Measurements from ENCODE around the gene JADE2.
A peak's percentile ranks its signal among the peaks of the same experiment; 100 is the strongest.

JADE2 gene

DNA sequence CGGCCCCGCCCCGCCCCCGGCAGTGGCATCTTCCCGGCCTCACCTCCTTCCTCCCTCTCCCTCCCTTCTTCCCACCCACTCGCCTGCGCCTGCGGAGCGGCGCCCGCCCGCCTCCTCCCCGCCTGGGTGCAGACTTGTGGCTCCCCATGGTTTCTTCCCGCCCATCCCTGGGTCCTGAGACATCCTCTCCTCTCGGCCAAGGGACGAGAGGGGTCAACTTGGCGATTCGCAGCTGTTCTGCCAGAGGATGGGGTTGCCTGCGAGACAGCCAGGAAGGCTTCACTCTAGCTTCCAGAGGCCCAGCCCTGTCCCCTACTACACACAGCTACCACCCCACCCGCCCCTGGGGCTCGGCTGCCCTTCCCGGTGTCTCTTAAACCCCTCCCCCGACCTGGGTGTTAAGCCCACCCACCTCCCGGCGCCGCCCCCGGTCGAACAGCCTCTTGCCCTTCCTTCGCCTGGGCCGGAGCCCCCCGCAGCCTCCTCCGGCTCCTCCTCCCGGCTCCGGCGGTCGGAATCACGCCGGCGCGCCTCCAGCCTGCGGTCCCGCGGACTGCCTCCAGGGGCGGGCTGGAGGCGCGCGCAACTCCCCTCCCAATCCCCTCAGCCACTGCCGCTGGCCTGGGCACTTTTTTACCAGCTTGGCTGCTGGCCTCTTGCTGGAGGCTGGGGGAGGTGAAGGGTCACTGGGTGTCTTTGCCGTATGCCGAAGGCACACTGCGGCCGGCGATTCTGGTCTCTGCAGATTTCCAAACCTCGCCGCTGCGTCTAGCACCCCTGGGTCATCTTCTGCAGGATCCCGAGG lies 1.9 kb downstream of the JADE2 start (continued):
- TF ChIP-seq ZNF404 (tag by site-specific recombination; IDR thresholded peaks at IDR 0.05) (no peak), ZNF544 (tag by site-specific recombination; IDR thresholded peaks at IDR 0.05) (no peak), ZNF792 (tag by site-specific recombination; IDR thresholded peaks at IDR 0.05) (no peak), ZNF433 (tag by site-specific recombination; IDR thresholded peaks at IDR 0.05; ENCODE audit: low read depth) (no peak), ZNF624 (tag by site-specific recombination; IDR thresholded peaks at IDR 0.05) (no peak), ZNF629 (tag by site-specific recombination; IDR thresholded peaks at IDR 0.05) (0 out of 2 replicates have a peak, but pooled peaks have one; percentile 23), ZNF621 (tag by site-specific recombination; IDR thresholded peaks at IDR 0.05) (no peak), KLF10 (tag by site-specific recombination; IDR thresholded peaks at IDR 0.05) (no peak), ZNF768 (tag by site-specific recombination; IDR thresholded peaks at IDR 0.05) (no peak), ZNF266 (tag by site-specific recombination; IDR thresholded peaks at IDR 0.05; ENCODE audit: low read depth) (no peak), ZNF311 (tag by site-specific recombination; IDR thresholded peaks at IDR 0.05; ENCODE audit: borderline replicate concordance) (no peak), ZNF366 (tag by site-specific recombination; conservative IDR thresholded peaks at IDR 0.05) (peak; percentile 97), ZNF660 (tag by site-specific recombination; IDR thresholded peaks at IDR 0.05) (peak; percentile 49; the same call in 1 of the 2 replicates), ZNF692 (tag by site-specific recombination; IDR thresholded peaks at IDR 0.05) (no peak), ZSCAN18 (tag by site-specific recombination; IDR thresholded peaks at IDR 0.05) (no peak), SALL2 (tag by site-specific recombination; IDR thresholded peaks at IDR 0.05; ENCODE audit: borderline replicate concordance) (no peak), KLF8 (tag by site-specific recombination; IDR thresholded peaks at IDR 0.05) (peak; percentile 89), ZBTB26 (tag by site-specific recombination; optimal IDR thresholded peaks at IDR 0.05) (peak; percentile 59), TCF7L2 (IDR thresholded peaks at IDR 0.05; ENCODE audit: borderline replicate concordance, low read depth, low read length) (no peak), ZNF274 (IDR thresholded peaks at IDR 0.05; ENCODE audit: low read length) (no peak), ZNF274 (tag by site-specific recombination; IDR thresholded peaks at IDR 0.05; ENCODE audit: borderline replicate concordance) (no peak), ZNF114 (tag by site-specific recombination; IDR thresholded peaks at IDR 0.05) (no peak), ZNF529 (tag by site-specific recombination; IDR thresholded peaks at IDR 0.05; ENCODE audit: insufficient replicate concordance) (no peak), ZNF391 (tag by site-specific recombination; IDR thresholded peaks at IDR 0.05; ENCODE audit: borderline replicate concordance, low read depth) (no peak), ZNF670 (tag by site-specific recombination; IDR thresholded peaks at IDR 0.05; ENCODE audit: low read depth) (no peak), ZNF292 (tag by site-specific recombination; IDR thresholded peaks at IDR 0.05; ENCODE audit: borderline replicate concordance, low read depth) (no peak), ZSCAN23 (tag by site-specific recombination; IDR thresholded peaks at IDR 0.05) (no peak), GLI4 (tag by site-specific recombination; IDR thresholded peaks at IDR 0.05) (no peak), ZNF830 (tag by site-specific recombination; IDR thresholded peaks at IDR 0.05; ENCODE audit: low read depth) (no peak), ZXDB (tag by site-specific recombination; IDR thresholded peaks at IDR 0.05) (peak; percentile 79; the same call in 1 of the 2 replicates)
- TF ChIP-seq, protein P1, sequence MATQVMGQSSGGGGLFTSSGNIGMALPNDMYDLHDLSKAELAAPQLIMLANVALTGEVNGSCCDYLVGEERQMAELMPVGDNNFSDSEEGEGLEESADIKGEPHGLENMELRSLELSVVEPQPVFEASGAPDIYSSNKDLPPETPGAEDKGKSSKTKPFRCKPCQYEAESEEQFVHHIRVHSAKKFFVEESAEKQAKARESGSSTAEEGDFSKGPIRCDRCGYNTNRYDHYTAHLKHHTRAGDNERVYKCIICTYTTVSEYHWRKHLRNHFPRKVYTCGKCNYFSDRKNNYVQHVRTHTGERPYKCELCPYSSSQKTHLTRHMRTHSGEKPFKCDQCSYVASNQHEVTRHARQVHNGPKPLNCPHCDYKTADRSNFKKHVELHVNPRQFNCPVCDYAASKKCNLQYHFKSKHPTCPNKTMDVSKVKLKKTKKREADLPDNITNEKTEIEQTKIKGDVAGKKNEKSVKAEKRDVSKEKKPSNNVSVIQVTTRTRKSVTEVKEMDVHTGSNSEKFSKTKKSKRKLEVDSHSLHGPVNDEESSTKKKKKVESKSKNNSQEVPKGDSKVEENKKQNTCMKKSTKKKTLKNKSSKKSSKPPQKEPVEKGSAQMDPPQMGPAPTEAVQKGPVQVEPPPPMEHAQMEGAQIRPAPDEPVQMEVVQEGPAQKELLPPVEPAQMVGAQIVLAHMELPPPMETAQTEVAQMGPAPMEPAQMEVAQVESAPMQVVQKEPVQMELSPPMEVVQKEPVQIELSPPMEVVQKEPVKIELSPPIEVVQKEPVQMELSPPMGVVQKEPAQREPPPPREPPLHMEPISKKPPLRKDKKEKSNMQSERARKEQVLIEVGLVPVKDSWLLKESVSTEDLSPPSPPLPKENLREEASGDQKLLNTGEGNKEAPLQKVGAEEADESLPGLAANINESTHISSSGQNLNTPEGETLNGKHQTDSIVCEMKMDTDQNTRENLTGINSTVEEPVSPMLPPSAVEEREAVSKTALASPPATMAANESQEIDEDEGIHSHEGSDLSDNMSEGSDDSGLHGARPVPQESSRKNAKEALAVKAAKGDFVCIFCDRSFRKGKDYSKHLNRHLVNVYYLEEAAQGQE (tag by site-specific recombination; IDR thresholded peaks at IDR 0.05): no peak
- TF ChIP-seq, protein P2, sequence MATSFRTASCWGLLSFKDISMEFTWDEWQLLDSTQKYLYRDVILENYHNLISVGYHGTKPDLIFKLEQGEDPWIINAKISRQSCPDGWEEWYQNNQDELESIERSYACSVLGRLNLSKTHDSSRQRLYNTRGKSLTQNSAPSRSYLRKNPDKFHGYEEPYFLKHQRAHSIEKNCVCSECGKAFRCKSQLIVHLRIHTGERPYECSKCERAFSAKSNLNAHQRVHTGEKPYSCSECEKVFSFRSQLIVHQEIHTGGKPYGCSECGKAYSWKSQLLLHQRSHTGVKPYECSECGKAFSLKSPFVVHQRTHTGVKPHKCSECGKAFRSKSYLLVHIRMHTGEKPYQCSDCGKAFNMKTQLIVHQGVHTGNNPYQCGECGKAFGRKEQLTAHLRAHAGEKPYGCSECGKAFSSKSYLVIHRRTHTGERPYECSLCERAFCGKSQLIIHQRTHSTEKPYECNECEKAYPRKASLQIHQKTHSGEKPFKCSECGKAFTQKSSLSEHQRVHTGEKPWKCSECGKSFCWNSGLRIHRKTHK (tag by site-specific recombination; IDR thresholded peaks at IDR 0.05): no peak
